HG02763 (cell line): Measurements from ENCODE around the gene COPS3.

Source experiments
- ATAC-seq: cut with Tn5 transposase; IDR thresholded peaks from one replicate; pipeline ENCODE4 v1.9.1; 2021; ENCODE audit warnings: mild to moderate bottlenecking, moderate library complexity; ENCODE audit not compliant: unreplicated experiment

Gene COPS3

GRCh38 chr17:17196776-17197175 is 84.3 kb downstream of the COPS3 start:
- no peak for ATAC-seq
